GM12801 (cell line): ENCODE data around the gene CETN2.

Source experiments
- TF ChIP-seq, protein P1 (sequence below): IDR thresholded peaks from one replicate; pipeline ENCODE4 v1.5.1; 2011; ENCODE audit warnings: control low read depth; ENCODE audit not compliant: insufficient read length; ENCODE audit errors: extremely low read depth

CETN2 gene

DNA sequence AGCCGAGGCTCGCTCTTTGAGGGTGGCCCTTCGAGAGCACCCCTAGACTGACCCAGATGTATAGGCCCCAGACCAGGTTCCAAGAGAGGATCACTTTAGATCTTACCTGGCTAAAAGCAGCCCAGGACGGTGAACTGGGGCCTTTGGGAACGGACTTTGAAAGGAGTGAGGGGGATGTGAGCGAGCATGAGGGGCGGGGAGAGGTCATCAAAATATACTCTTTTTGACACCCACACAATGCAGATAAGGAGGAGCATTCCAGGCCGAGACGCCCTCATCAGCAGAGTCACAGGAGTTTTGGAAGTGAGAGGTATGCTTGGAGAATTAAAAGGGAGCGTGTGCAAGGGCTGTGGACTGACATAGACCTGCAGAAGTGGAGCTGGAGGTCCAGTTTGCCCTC is 834 bp upstream of the CETN2 start:
- TF ChIP-seq, protein P1, sequence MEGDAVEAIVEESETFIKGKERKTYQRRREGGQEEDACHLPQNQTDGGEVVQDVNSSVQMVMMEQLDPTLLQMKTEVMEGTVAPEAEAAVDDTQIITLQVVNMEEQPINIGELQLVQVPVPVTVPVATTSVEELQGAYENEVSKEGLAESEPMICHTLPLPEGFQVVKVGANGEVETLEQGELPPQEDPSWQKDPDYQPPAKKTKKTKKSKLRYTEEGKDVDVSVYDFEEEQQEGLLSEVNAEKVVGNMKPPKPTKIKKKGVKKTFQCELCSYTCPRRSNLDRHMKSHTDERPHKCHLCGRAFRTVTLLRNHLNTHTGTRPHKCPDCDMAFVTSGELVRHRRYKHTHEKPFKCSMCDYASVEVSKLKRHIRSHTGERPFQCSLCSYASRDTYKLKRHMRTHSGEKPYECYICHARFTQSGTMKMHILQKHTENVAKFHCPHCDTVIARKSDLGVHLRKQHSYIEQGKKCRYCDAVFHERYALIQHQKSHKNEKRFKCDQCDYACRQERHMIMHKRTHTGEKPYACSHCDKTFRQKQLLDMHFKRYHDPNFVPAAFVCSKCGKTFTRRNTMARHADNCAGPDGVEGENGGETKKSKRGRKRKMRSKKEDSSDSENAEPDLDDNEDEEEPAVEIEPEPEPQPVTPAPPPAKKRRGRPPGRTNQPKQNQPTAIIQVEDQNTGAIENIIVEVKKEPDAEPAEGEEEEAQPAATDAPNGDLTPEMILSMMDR, result no peak

DNA sequence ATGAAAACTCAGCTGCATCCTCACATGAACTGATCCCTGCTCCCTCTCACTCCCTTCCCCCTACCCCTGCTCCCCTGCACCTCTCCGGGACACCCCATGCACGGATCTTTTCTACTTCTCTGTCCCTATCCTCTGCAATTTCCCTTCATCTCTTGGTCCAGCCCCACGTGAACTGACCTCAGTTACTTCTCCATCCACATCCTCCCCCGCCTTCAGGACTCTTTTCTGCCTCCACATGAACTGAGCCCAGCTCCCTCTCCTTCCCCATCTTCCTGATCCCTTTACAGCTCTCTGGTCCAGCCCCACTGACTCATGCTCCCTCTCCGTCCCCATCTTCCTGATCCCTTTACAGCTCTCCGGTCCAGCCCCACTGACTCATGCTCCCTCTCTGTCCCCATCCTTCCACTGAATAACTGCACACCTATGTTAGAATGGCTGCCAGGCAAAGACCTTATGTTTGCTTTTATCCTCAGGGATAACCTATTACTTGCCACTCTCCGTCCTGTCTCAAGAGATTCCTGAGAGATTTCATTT is 5.6 kb downstream of the CETN2 start:
- TF ChIP-seq, protein P1, result no peak

DNA sequence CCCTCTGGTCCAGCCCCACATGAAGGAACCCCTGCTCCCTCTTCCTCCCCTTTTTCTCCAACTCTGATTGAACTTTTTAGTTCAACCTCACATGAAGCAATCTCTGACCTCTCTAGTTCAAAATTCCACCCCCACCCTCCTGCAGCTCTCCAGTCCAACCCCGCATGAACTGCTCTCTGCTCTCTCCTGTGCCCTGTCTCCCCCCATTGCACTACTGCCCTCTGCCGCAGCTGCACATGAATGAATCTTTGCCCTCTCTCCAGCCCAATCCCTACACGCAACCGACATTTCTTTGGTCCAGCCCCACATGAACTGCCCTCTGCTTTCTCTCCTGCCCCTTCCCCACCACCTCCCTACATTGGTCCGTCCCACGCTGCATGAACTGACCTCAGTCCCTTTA is 6.9 kb downstream of the CETN2 start:
- TF ChIP-seq, protein P1, result no peak

DNA sequence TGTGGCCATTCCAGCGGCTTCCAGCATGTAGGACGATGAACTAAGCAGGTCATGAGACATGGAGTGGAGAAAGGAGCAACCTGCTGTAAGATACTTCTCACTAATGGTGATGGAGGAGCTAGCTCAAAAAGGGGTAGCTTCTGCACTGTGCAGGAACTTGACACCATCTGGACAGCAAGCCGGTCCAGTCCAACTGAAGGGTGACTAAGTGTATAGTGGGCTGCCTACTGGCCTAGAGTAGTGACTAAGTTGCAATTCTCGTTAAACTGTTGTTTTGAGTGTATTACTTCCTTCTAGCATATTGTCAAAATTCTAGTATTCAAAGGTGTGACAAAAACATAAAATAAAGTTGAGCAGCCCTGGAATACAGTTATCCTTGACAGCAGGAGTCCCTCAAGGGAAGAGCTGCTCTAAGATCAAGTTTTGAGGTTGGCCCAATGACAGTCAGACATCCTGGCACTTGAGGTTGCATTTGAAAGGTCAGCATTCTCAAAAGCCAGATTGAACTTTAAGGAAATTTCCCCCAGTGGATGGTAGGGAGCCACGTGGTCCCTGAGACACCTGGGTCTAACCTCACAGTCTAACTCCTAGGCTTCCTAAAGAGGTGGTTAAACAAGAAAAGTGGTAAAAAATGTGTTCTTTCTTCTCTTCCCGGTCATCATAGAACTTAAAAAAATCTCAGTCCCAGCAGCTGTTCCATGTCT is 8.0 kb downstream of the CETN2 start:
- TF ChIP-seq, protein P1, result no peak

DNA sequence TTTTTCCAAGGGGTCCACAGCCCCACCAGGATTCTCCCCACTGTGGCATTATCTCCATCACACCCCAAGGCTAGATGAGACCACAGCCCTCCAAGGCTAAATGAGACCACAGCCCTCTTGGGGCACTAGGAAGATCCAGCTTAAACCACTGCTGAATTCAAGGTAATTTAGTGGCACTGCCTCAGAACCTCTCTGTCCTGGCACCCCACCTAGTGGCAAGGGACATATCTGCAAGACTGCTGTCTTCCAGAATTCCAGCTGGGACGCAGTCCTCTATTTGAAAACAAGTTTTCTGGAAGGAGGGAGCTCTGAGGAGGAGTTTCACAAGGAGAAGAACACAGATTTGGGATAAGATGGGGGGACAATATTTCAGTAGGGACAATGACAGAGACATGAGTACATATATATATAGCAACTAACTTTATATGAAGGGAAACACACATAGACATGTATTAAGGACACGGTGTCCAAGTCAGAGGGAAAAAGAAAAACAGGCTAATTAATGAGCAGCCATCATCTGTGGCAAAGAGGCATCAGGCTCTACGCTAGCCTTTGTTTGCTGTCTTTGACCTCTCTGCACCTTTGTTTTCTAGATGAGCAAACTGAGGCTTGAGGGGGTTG is 9.3 kb downstream of the CETN2 start:
- TF ChIP-seq, protein P1, result no peak

DNA sequence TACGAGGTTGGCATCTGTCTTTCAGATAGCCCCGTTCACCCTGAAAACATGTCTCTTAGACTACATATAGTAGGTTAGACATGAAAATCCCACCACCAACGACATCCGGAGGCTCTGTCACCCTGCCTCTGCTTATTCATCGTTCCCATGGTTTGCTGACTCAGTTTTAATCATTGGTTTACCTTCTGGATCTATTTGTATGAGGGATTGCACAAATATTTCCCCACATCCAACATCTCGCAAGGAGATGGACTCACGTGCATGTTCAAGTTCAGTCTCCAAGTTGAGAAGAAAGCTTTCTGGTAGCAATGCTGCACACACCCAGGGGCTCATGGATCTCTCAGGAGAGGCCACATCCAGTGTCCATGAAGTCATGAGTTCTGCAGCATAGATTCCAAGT is 10.8 kb downstream of the CETN2 start:
- TF ChIP-seq, protein P1, result no peak

DNA sequence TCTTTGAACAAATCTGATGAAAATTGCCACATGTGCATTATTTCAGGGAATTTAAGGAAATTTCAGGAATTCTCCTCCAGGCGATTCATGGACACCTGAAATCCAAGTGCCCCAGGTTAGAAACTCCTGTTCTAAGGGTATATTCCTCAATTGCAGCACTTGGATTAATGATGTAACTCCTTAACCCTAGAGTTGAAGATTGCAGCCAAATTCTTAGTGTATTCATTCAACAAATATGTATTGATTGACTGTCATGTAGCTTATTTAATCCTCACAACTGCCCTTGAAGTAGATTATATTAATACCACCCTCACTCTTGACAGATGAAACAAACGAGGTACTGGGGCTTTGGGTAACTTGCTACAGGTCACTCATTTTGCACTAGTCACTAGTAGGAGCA is 11.3 kb downstream of the CETN2 start:
- TF ChIP-seq, protein P1, result no peak
